Measurements from ENCODE around the gene RAD51C. TPM values are rescaled to one million over a fixed set of nuclear protein-coding genes. Genes with fewer than 3 reads are reported as not detected.

RAD51C gene
- total and polyA plus RNA-seq, 10 of the 15 experiments (the other 5 are each of a cell fraction or from before 2014, with no cell fraction given): 59.6 to 267 (median 106) TPM

DNA sequence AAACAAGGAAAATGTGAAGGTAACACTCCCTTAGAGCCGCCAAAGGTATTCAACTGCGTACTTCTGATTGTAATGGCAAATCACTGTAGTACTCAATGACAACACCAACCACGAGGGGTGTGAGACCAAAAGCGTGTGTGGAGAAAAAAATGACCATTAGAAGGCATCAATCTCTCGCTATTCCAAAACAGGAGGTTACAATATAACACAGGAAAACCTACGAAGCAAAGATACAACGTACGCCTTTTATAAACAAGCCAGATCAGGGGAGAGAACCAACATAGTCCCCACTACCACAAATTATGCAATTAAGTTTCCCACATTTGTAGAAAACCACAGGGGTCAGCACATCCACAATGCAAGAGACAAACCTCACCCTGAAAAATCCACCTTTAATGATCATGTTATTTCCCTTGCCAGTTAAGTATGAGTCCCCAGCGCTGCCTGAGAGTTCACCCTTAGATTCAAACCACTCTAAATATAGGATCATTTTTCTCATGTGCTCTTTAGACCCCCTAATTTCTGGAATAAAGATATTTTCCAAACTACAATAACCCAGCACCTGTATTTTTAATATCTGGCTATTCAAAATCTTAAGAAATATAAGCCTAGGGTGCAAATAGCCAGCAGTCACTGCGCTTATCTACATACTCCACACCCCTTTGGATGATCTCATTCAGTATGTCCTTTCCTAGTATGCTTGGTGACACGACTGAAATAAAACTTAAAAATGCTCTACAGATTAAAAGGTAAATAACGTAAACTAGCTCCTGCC is 13.0 kb upstream of the RAD51C start (continued):
- peak; percentile 96 for TF ChIP-seq NR2F1 (conservative IDR thresholded peaks at IDR 0.05)
- TF ChIP-seq IRF4 (IDR thresholded peaks at IDR 0.05; ENCODE audit: low read depth, low read length): peak; percentile 56; the same call in 1 of the 2 replicates
- TF ChIP-seq, protein P1, sequence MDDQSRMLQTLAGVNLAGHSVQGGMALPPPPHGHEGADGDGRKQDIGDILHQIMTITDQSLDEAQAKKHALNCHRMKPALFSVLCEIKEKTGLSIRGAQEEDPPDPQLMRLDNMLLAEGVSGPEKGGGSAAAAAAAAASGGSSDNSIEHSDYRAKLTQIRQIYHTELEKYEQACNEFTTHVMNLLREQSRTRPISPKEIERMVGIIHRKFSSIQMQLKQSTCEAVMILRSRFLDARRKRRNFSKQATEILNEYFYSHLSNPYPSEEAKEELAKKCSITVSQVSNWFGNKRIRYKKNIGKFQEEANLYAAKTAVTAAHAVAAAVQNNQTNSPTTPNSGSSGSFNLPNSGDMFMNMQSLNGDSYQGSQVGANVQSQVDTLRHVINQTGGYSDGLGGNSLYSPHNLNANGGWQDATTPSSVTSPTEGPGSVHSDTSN (IDR thresholded peaks at IDR 0.05; ENCODE audit: insufficient replicate concordance, low read depth, low read length): peak; percentile 86
- TF ChIP-seq, protein P2, sequence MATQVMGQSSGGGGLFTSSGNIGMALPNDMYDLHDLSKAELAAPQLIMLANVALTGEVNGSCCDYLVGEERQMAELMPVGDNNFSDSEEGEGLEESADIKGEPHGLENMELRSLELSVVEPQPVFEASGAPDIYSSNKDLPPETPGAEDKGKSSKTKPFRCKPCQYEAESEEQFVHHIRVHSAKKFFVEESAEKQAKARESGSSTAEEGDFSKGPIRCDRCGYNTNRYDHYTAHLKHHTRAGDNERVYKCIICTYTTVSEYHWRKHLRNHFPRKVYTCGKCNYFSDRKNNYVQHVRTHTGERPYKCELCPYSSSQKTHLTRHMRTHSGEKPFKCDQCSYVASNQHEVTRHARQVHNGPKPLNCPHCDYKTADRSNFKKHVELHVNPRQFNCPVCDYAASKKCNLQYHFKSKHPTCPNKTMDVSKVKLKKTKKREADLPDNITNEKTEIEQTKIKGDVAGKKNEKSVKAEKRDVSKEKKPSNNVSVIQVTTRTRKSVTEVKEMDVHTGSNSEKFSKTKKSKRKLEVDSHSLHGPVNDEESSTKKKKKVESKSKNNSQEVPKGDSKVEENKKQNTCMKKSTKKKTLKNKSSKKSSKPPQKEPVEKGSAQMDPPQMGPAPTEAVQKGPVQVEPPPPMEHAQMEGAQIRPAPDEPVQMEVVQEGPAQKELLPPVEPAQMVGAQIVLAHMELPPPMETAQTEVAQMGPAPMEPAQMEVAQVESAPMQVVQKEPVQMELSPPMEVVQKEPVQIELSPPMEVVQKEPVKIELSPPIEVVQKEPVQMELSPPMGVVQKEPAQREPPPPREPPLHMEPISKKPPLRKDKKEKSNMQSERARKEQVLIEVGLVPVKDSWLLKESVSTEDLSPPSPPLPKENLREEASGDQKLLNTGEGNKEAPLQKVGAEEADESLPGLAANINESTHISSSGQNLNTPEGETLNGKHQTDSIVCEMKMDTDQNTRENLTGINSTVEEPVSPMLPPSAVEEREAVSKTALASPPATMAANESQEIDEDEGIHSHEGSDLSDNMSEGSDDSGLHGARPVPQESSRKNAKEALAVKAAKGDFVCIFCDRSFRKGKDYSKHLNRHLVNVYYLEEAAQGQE (IDR thresholded peaks at IDR 0.05; ENCODE audit: low read depth, low read length): peak; percentile 53; the same call in 1 of the 2 replicates
- TF ChIP-seq IKZF2 (IDR thresholded peaks at IDR 0.05): peak; percentile 87 to 89
- TF ChIP-seq SP1 (IDR thresholded peaks at IDR 0.05; ENCODE audit: low read depth, low read length): peak; percentile 79
- peak; percentile 100 for TF ChIP-seq ZBED1 (IDR thresholded peaks at IDR 0.05; ENCODE audit: borderline replicate concordance)
- TF ChIP-seq TCF7 (IDR thresholded peaks at IDR 0.05; ENCODE audit: borderline replicate concordance): peak; percentile 92
- TF ChIP-seq, protein P3, sequence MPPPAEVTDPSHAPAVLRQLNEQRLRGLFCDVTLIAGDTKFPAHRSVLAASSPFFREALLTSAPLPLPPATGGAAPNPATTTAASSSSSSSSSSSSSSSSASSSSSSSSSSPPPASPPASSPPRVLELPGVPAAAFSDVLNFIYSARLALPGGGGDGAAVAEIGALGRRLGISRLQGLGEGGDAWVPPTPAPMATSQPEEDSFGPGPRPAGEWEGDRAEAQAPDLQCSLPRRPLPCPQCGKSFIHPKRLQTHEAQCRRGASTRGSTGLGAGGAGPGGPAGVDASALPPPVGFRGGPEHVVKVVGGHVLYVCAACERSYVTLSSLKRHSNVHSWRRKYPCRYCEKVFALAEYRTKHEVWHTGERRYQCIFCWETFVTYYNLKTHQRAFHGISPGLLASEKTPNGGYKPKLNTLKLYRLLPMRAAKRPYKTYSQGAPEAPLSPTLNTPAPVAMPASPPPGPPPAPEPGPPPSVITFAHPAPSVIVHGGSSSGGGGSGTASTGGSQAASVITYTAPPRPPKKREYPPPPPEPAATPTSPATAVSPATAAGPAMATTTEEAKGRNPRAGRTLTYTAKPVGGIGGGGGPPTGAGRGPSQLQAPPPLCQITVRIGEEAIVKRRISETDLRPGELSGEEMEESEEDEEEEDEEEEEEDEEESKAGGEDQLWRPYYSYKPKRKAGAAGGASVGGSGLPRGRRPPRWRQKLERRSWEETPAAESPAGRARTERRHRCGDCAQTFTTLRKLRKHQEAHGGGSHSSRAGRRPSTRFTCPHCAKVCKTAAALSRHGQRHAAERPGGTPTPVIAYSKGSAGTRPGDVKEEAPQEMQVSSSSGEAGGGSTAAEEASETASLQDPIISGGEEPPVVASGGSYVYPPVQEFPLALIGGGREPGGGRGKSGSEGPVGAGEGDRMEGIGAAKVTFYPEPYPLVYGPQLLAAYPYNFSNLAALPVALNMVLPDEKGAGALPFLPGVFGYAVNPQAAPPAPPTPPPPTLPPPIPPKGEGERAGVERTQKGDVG (CRISPR knock-in tag; IDR thresholded peaks at IDR 0.05): peak; percentile 100
- TF ChIP-seq, protein P4, sequence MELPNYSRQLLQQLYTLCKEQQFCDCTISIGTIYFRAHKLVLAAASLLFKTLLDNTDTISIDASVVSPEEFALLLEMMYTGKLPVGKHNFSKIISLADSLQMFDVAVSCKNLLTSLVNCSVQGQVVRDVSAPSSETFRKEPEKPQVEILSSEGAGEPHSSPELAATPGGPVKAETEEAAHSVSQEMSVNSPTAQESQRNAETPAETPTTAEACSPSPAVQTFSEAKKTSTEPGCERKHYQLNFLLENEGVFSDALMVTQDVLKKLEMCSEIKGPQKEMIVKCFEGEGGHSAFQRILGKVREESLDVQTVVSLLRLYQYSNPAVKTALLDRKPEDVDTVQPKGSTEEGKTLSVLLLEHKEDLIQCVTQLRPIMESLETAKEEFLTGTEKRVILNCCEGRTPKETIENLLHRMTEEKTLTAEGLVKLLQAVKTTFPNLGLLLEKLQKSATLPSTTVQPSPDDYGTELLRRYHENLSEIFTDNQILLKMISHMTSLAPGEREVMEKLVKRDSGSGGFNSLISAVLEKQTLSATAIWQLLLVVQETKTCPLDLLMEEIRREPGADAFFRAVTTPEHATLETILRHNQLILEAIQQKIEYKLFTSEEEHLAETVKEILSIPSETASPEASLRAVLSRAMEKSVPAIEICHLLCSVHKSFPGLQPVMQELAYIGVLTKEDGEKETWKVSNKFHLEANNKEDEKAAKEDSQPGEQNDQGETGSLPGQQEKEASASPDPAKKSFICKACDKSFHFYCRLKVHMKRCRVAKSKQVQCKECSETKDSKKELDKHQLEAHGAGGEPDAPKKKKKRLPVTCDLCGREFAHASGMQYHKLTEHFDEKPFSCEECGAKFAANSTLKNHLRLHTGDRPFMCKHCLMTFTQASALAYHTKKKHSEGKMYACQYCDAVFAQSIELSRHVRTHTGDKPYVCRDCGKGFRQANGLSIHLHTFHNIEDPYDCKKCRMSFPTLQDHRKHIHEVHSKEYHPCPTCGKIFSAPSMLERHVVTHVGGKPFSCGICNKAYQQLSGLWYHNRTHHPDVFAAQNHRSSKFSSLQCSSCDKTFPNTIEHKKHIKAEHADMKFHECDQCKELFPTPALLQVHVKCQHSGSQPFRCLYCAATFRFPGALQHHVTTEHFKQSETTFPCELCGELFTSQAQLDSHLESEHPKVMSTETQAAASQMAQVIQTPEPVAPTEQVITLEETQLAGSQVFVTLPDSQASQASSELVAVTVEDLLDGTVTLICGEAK (IDR thresholded peaks at IDR 0.05; ENCODE audit: borderline replicate concordance): no peak
- TF ChIP-seq, protein P5, sequence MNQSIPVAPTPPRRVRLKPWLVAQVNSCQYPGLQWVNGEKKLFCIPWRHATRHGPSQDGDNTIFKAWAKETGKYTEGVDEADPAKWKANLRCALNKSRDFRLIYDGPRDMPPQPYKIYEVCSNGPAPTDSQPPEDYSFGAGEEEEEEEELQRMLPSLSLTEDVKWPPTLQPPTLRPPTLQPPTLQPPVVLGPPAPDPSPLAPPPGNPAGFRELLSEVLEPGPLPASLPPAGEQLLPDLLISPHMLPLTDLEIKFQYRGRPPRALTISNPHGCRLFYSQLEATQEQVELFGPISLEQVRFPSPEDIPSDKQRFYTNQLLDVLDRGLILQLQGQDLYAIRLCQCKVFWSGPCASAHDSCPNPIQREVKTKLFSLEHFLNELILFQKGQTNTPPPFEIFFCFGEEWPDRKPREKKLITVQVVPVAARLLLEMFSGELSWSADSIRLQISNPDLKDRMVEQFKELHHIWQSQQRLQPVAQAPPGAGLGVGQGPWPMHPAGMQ (IDR thresholded peaks at IDR 0.05; ENCODE audit: borderline replicate concordance): no peak; the same call in 1 of the 2 replicates
- TF ChIP-seq BRCA1 (IDR thresholded peaks at IDR 0.05; ENCODE audit: low read depth, low read length): no peak

Measured in GM12878 (cell line).